UCSD-AML1 (cell line): ENCODE data around the gene FAT4.

Source experiments
- DNase-seq: peaks from one replicate; lab custom pipeline; 2025; ENCODE audit not compliant: unreplicated experiment; lab: John Stamatoyannopoulos, UW

The FAT4 gene

GRCh38 chr4:125314676-125315575 is at the start of gene FAT4:
Gene FAT4 (plus strand): TSS chr4:125314955. CDS start chr4:125316412, 1,457 bp downstream.
- DNase-seq = peak; percentile 71

GRCh38 chr4:125265846-125266245 is 48.9 kb upstream of the FAT4 start:
- DNase-seq = no peak

- no peak for DNase-seq
These were observed 47.7 kb upstream of the FAT4 start for GRCh38 chr4:125266901-125267604.

GRCh38 chr4:125267630-125268029 is 47.1 kb upstream of the FAT4 start:
- no peak for DNase-seq

- DNase-seq = no peak
These were observed 46.5 kb upstream of the FAT4 start for GRCh38 chr4:125268068-125268755.

- no peak for DNase-seq
These were observed 37.9 kb upstream of the FAT4 start for GRCh38 chr4:125276811-125277210.

GRCh38 chr4:125277790-125278189 is 37.0 kb upstream of the FAT4 start:
- no peak for DNase-seq

GRCh38 chr4:125280892-125281403 is 33.8 kb upstream of the FAT4 start:
- no peak for DNase-seq

- no peak for DNase-seq
These were observed 31.0 kb upstream of the FAT4 start for GRCh38 chr4:125283707-125284279.

GRCh38 chr4:125297116-125297515 is 17.6 kb upstream of the FAT4 start:
- DNase-seq = no peak

- no peak for DNase-seq
These were observed 11.7 kb upstream of the FAT4 start for GRCh38 chr4:125303058-125303457.

- no peak for DNase-seq
These were observed 10.9 kb upstream of the FAT4 start for GRCh38 chr4:125303821-125304220.

- DNase-seq = no peak
These were observed 8.6 kb upstream of the FAT4 start for GRCh38 chr4:125306112-125306511.

GRCh38 chr4:125306533-125306932 is 8.2 kb upstream of the FAT4 start:
- no peak for DNase-seq

- DNase-seq = no peak
These were observed 3.3 kb upstream of the FAT4 start for GRCh38 chr4:125311503-125311902.

GRCh38 chr4:125313497-125313896 is 1.3 kb upstream of the FAT4 start:
- DNase-seq = no peak

GRCh38 chr4:125313989-125314667 is 627 bp upstream of the FAT4 start:
- DNase-seq = no peak

GRCh38 chr4:125315576-125316400 is 1.0 kb downstream of the FAT4 start:
- peak; percentile 33 for DNase-seq

- DNase-seq = no peak
These were observed 1.6 kb downstream of the FAT4 start for GRCh38 chr4:125316401-125316790.
